NCI-H748 treated with DMSO at 0.1 percent for 48 hours (cell line): ENCODE data around the gene OR10A5.
"Not testable (repeated sequence)": the region's sequence is repeated elsewhere in the genome, so short reads cannot be mapped to it uniquely, and the experiment has no call there.

Experiments used
- DNase-seq: peaks from one replicate; lab custom pipeline; 2025; lab: John Stamatoyannopoulos, UW

OR10A5 gene

DNA sequence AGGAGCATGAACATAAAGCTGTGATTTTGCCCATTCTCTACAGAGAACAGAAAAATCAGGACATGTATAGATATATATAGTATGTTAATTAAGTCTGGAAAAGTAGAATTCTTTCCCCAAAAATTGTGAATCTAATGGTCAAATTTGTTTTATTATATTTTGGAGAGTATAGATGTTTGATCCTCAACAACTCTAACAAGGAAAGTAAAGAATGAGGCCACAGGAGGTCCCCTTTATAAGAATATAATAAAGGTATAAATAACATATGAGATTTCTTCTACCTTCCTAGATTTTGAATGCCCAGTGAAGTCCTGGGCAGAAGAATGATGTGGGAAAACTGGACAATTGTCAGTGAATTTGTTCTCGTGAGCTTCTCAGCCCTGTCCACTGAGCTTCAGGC, 30.8 kb downstream of the OR10A5 start, which contains the start of gene OR10A4:
Gene OR10A4 (plus strand): TSS at position 301 of the 400 bp plus-strand sequence. CDS start 23 bp downstream, at position 324.
- DNase-seq = no peak

GRCh38 chr11:6876914-6877313, 31.4 kb downstream of the OR10A5 start:
- DNase-seq = no peak

GRCh38 chr11:6882751-6883150, 37.3 kb downstream of the OR10A5 start:
- DNase-seq = no peak

- not testable (repeated sequence) for DNase-seq
These were observed 42.2 kb downstream of the OR10A5 start for GRCh38 chr11:6887711-6888110.

GRCh38 chr11:6888830-6889229, 43.3 kb downstream of the OR10A5 start:
- no peak for DNase-seq

GRCh38 chr11:6889835-6890234, 44.4 kb downstream of the OR10A5 start:
- no peak for DNase-seq

DNA sequence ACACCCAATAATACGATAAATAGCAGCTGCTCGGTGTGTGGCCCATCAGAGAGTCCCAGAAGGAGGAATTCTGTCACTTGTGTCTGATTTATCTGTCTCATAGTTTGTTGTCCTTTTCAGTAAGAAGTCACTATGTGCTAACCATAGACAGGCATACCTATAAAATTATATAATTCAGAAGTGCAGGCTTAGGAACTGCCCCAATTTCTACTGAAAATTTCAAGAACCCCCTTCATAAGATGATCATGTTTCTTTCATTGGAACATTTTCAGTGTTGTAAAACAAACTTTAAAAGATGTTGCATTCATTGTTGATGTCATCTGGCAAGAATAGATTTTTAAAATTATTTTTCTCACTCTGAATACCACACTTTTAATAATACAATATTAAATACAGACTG, 46.9 kb downstream of the OR10A5 start, which contains the start of gene OR2D2:
Gene OR2D2 (minus strand): TSS at position 101 of the 400 bp plus-strand sequence. CDS start 0 bp downstream, at position 101.
- no peak for DNase-seq

GRCh38 chr11:6894097-6894496, 48.6 kb downstream of the OR10A5 start:
- DNase-seq = no peak

GRCh38 chr11:6895010-6895409, 49.5 kb downstream of the OR10A5 start:
- DNase-seq = no peak
